ENCODE measurements around the gene NELL1.

Gene NELL1

GRCh38 chr11:20729597-20730105 lies 60.3 kb downstream of the NELL1 start:
- Histone ChIP-seq H3K9me3 (replicated peaks; ENCODE audit: low read length) (no peaks in the 10 kb centered on the region), H3K4me3 (ENCODE audit: low read length) (no peak overlapping the region), H3K4me1 (ENCODE audit: control insufficient read depth, insufficient read depth, low read length) (no peaks in the 10 kb centered on the region), H3K9ac (ENCODE audit: low read depth, low read length) (no peak overlapping the region), H3K27me3 (ENCODE audit: control insufficient read depth, insufficient read depth, low read length) (no peaks in the 10 kb centered on the region), H3K36me3 (ENCODE audit: insufficient read depth, low read length) (no peaks in the 10 kb centered on the region), H3K4me2 (ENCODE audit: low read length) (no peak overlapping the region)

- Histone ChIP-seq H3K36me3 (ENCODE audit: insufficient read depth, low read length) (no peaks in the 10 kb centered on the region), H3K4me1 (ENCODE audit: control insufficient read depth, insufficient read depth, low read length) (no peaks in the 10 kb centered on the region), H3K4me3 (ENCODE audit: low read length) (no peak overlapping the region), H3K4me2 (ENCODE audit: low read length) (no peak overlapping the region), H3K9ac (ENCODE audit: low read depth, low read length) (no peak overlapping the region), H3K9me3 (replicated peaks; ENCODE audit: low read length) (no peaks in the 10 kb centered on the region), H3K27me3 (ENCODE audit: control insufficient read depth, insufficient read depth, low read length) (no peaks in the 10 kb centered on the region)
Measured at GRCh38 chr11:20731676-20732215, 62.4 kb downstream of the NELL1 start.

GRCh38 chr11:20739107-20739506 lies 69.7 kb downstream of the NELL1 start:
- no peak overlapping the region for H3K4me2 ChIP-seq (ENCODE audit: low read length)
- H3K4me1 ChIP-seq (ENCODE audit: control insufficient read depth, insufficient read depth, low read length), result no peaks in the 10 kb centered on the region
- no peaks in the 10 kb centered on the region for H3K27me3 ChIP-seq (ENCODE audit: control insufficient read depth, insufficient read depth, low read length)
- H3K9ac ChIP-seq (ENCODE audit: low read depth, low read length), result no peak overlapping the region
- no peak overlapping the region for H3K4me3 ChIP-seq (ENCODE audit: low read length)
- H3K9me3 ChIP-seq (replicated peaks; ENCODE audit: low read length), result no peaks in the 10 kb centered on the region
- H3K36me3 ChIP-seq (ENCODE audit: insufficient read depth, low read length), result no peaks in the 10 kb centered on the region

GRCh38 chr11:20739577-20739976 lies 70.2 kb downstream of the NELL1 start:
- Histone ChIP-seq H3K9me3 (replicated peaks; ENCODE audit: low read length) (no peaks in the 10 kb centered on the region), H3K4me1 (ENCODE audit: control insufficient read depth, insufficient read depth, low read length) (no peaks in the 10 kb centered on the region), H3K4me3 (ENCODE audit: low read length) (no peak overlapping the region), H3K4me2 (ENCODE audit: low read length) (no peak overlapping the region), H3K27me3 (ENCODE audit: control insufficient read depth, insufficient read depth, low read length) (no peaks in the 10 kb centered on the region), H3K36me3 (ENCODE audit: insufficient read depth, low read length) (no peaks in the 10 kb centered on the region), H3K9ac (ENCODE audit: low read depth, low read length) (no peak overlapping the region)

- peaks cover 4% of the 10 kb centered on the region for H3K9me3 ChIP-seq (replicated peaks; ENCODE audit: low read length)
- no peak overlapping the region for H3K4me2 ChIP-seq (ENCODE audit: low read length)
- H3K36me3 ChIP-seq (ENCODE audit: insufficient read depth, low read length), result no peaks in the 10 kb centered on the region
- no peak overlapping the region for H3K4me3 ChIP-seq (ENCODE audit: low read length)
- no peak overlapping the region for H3K9ac ChIP-seq (ENCODE audit: low read depth, low read length)
- H3K4me1 ChIP-seq (ENCODE audit: control insufficient read depth, insufficient read depth, low read length), result no peaks in the 10 kb centered on the region
- H3K27me3 ChIP-seq (ENCODE audit: control insufficient read depth, insufficient read depth, low read length), result no peaks in the 10 kb centered on the region
Measured at GRCh38 chr11:20754933-20755332, 85.5 kb downstream of the NELL1 start.

GRCh38 chr11:20759541-20759940 lies 90.2 kb downstream of the NELL1 start:
- Histone ChIP-seq H3K4me2 (ENCODE audit: low read length) (no peak overlapping the region), H3K9me3 (replicated peaks; ENCODE audit: low read length) (peaks cover 4% of the 10 kb centered on the region), H3K4me3 (ENCODE audit: low read length) (no peak overlapping the region), H3K36me3 (ENCODE audit: insufficient read depth, low read length) (no peaks in the 10 kb centered on the region), H3K9ac (ENCODE audit: low read depth, low read length) (no peak overlapping the region), H3K27me3 (ENCODE audit: control insufficient read depth, insufficient read depth, low read length) (no peaks in the 10 kb centered on the region), H3K4me1 (ENCODE audit: control insufficient read depth, insufficient read depth, low read length) (no peaks in the 10 kb centered on the region)

GRCh38 chr11:20760811-20761210 lies 91.4 kb downstream of the NELL1 start:
- Histone ChIP-seq H3K27me3 (ENCODE audit: control insufficient read depth, insufficient read depth, low read length) (no peaks in the 10 kb centered on the region), H3K9me3 (replicated peaks; ENCODE audit: low read length) (peaks cover 4% of the 10 kb centered on the region), H3K4me1 (ENCODE audit: control insufficient read depth, insufficient read depth, low read length) (no peaks in the 10 kb centered on the region), H3K4me3 (ENCODE audit: low read length) (no peak overlapping the region), H3K36me3 (ENCODE audit: insufficient read depth, low read length) (no peaks in the 10 kb centered on the region), H3K9ac (ENCODE audit: low read depth, low read length) (no peak overlapping the region), H3K4me2 (ENCODE audit: low read length) (no peak overlapping the region)

- H3K4me1 ChIP-seq (ENCODE audit: control insufficient read depth, insufficient read depth, low read length), result no peaks in the 10 kb centered on the region
- no peaks in the 10 kb centered on the region for H3K36me3 ChIP-seq (ENCODE audit: insufficient read depth, low read length)
- H3K9me3 ChIP-seq (replicated peaks; ENCODE audit: low read length), result peaks cover 4% of the 10 kb centered on the region
- H3K9ac ChIP-seq (ENCODE audit: low read depth, low read length), result no peak overlapping the region
- H3K4me3 ChIP-seq (ENCODE audit: low read length), result no peak overlapping the region
- H3K27me3 ChIP-seq (ENCODE audit: control insufficient read depth, insufficient read depth, low read length), result no peaks in the 10 kb centered on the region
- H3K4me2 ChIP-seq (ENCODE audit: low read length), result no peak overlapping the region
Measured at GRCh38 chr11:20762116-20762844, 92.9 kb downstream of the NELL1 start.

GRCh38 chr11:20762980-20763379 lies 93.6 kb downstream of the NELL1 start:
- no peak overlapping the region for H3K4me3 ChIP-seq (ENCODE audit: low read length)
- H3K4me2 ChIP-seq (ENCODE audit: low read length), result no peak overlapping the region
- H3K4me1 ChIP-seq (ENCODE audit: control insufficient read depth, insufficient read depth, low read length), result no peaks in the 10 kb centered on the region
- no peaks in the 10 kb centered on the region for H3K27me3 ChIP-seq (ENCODE audit: control insufficient read depth, insufficient read depth, low read length)
- no peaks in the 10 kb centered on the region for H3K36me3 ChIP-seq (ENCODE audit: insufficient read depth, low read length)
- H3K9me3 ChIP-seq (replicated peaks; ENCODE audit: low read length), result no peaks in the 10 kb centered on the region
- no peak overlapping the region for H3K9ac ChIP-seq (ENCODE audit: low read depth, low read length)

- no peaks in the 10 kb centered on the region for H3K4me1 ChIP-seq (ENCODE audit: control insufficient read depth, insufficient read depth, low read length)
- no peak overlapping the region for H3K4me3 ChIP-seq (ENCODE audit: low read length)
- H3K9me3 ChIP-seq (replicated peaks; ENCODE audit: low read length), result no peaks in the 10 kb centered on the region
- H3K9ac ChIP-seq (ENCODE audit: low read depth, low read length), result no peak overlapping the region
- no peaks in the 10 kb centered on the region for H3K36me3 ChIP-seq (ENCODE audit: insufficient read depth, low read length)
- no peak overlapping the region for H3K4me2 ChIP-seq (ENCODE audit: low read length)
- no peaks in the 10 kb centered on the region for H3K27me3 ChIP-seq (ENCODE audit: control insufficient read depth, insufficient read depth, low read length)
Measured at GRCh38 chr11:20770414-20770946, 101.1 kb downstream of the NELL1 start.

GRCh38 chr11:20771026-20771425 lies 101.6 kb downstream of the NELL1 start:
- no peaks in the 10 kb centered on the region for H3K4me1 ChIP-seq (ENCODE audit: control insufficient read depth, insufficient read depth, low read length)
- no peaks in the 10 kb centered on the region for H3K36me3 ChIP-seq (ENCODE audit: insufficient read depth, low read length)
- H3K4me2 ChIP-seq (ENCODE audit: low read length), result no peak overlapping the region
- no peak overlapping the region for H3K9ac ChIP-seq (ENCODE audit: low read depth, low read length)
- H3K4me3 ChIP-seq (ENCODE audit: low read length), result no peak overlapping the region
- no peaks in the 10 kb centered on the region for H3K9me3 ChIP-seq (replicated peaks; ENCODE audit: low read length)
- no peaks in the 10 kb centered on the region for H3K27me3 ChIP-seq (ENCODE audit: control insufficient read depth, insufficient read depth, low read length)

- Histone ChIP-seq H3K4me2 (ENCODE audit: low read length) (no peak overlapping the region), H3K36me3 (ENCODE audit: insufficient read depth, low read length) (no peaks in the 10 kb centered on the region), H3K27me3 (ENCODE audit: control insufficient read depth, insufficient read depth, low read length) (no peaks in the 10 kb centered on the region), H3K9ac (ENCODE audit: low read depth, low read length) (no peak overlapping the region), H3K4me3 (ENCODE audit: low read length) (no peak overlapping the region), H3K4me1 (ENCODE audit: control insufficient read depth, insufficient read depth, low read length) (no peaks in the 10 kb centered on the region), H3K9me3 (replicated peaks; ENCODE audit: low read length) (no peaks in the 10 kb centered on the region)
Measured at GRCh38 chr11:20771681-20772080, 102.3 kb downstream of the NELL1 start.
